ENCODE measurements around the gene ZBTB7A.
A peak's percentile ranks its signal among the peaks of the same experiment; 100 is the strongest.

Gene ZBTB7A

DNA sequence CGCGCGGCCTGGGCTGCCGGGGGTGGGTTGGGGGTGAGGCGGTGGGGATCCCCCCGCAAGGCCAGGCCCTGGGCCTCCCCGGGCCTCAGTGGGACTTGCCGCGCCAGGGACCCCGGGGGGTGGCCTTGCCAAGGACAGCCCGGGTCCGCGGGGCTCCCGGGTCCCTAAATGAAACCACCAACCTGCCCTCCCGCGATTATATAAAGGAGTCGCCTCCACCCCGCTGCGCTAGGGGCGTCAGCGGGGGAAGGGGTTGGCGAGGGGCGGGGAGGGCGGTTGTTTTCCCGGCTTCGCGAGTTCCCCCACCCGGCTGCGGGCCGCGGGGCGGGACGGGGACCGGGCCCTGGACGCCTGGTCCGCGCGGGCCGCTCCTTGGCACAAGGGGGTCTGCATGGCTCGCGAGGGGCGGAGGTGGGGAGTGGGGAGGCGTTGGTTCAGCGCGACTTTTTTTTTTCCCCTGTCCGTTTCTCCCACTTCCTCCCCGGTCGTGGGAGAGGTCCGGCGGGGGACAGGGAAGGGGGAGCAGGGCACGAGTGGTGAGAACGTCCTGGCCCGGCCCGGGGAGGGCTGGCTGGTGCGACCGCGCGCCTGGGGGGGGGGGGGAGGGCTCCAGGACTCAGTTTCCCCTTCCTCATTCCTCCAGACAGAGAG lies 822 bp upstream of the ZBTB7A start:
- DNase-seq (ENCODE audit: low spot score), result peak; percentile 45

DNA sequence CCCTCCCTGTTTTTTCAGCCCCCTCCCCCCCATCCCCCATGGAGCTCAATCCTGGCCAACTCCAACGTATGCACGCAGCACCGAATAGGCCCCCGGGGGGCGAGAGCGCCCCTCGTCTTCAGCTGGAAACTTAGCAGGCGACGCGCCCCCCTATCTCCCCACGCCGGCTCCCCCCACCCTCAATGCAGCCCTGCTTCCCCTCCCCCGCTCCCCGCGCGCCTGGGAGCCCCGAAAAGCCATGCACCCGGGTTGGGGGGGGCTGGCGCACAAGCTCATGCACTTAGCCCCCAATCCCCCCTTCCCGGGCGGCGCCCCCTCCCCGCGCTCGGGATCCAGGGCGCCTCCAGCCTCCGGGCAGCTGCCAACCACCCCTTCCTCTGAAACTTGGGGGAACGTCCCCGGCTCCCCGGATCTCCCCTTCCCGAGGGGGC lies 508 bp downstream of the ZBTB7A start:
- peak; percentile 55 for DNase-seq (ENCODE audit: low spot score)

DNA sequence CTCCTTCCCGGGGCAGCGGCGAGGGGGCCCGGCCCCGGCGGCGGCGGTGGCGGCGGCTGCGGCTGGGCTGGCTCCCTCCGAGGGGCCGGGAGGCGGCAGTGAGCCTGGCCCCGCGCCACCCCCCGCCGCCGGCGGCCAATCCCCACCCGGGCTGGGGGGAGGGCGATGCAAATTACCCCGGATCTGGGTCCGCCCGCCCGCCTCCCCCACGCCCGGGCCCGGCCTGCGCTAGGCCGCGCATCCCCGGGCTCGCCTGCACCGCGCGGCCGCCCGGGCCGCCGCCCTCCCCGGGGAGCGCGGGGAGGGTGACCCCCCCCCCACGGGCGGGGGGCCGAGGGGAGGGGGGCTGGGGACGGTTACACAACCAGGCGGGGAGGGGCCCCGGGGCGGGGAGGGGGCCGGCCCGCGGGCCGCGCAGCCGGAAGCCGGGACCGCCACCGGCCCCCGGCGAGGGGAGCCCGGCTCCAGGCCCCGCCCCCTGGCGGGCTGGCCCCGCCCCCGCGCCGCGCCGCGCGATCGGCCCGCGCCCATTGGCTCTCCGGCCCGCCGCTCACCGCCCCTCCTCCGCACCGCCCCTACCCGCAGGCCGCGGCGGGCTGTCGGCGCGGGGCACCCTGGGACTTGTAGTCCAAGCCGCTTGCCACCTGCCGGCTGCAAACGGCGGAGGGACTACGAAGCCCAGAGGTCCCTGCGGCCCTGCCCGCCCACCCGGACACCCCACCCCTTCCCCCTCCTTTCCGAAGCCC lies 1.1 kb downstream of the ZBTB7A start:
- peak; percentile 99 for DNase-seq (ENCODE audit: low spot score)

DNA sequence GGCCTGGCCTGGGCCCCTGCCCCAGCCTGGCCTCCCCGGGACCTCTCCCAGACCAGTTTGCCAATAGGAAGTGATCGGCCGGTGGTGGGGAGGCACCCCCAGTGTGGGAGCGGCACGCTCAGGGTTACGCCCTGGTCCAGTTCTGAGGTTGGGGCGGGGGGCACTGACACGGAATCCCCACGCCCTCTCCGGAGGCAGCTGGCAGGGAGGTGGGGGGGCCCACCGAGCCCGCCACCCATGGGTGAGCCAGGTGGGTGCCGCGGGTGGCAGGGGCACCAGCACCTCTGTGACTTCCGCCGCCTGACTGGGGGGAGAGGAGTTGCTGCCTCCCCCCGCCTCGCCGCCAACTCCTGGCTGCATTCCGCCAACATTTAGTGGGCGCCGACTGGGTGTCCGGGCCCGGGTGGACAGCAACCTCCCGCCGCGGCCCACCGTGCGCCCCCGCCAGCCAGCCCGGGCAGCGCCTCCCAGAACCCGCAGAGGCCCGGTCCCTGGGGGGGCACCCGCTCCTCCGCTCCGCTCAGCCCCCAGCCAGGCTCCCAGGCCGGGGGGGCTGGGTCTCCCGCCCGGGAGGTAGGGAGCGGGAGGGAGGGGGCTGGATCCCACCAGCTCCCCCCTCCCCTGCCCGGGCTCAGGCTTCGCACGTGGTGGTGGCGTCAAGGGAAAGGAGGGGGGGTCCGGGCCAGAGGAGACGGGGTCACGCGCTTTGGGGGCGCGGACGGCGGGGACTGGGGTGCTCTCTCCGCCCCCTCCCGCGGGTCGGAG lies 2.0 kb downstream of the ZBTB7A start:
- peak; percentile 66 for DNase-seq (ENCODE audit: low spot score)

DNA sequence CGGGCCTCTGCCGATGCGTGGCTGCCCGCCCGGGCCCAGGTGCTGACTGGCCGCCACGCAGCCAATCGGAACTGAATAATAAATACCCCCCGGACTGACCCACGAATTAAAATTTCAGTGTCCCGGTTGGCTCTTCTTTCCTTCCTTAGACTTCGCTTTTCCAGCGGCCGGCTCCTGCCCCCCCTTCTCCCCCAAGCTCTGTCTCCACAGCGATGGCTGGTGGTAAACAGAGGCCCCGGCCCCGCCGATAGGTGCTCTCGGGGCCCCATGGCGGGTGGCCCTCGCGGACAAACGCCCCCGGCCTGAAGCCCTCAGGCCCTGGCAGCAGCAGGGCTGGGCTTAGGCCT lies 2.6 kb downstream of the ZBTB7A start:
- peak; percentile 41 for DNase-seq (ENCODE audit: low spot score)

DNA sequence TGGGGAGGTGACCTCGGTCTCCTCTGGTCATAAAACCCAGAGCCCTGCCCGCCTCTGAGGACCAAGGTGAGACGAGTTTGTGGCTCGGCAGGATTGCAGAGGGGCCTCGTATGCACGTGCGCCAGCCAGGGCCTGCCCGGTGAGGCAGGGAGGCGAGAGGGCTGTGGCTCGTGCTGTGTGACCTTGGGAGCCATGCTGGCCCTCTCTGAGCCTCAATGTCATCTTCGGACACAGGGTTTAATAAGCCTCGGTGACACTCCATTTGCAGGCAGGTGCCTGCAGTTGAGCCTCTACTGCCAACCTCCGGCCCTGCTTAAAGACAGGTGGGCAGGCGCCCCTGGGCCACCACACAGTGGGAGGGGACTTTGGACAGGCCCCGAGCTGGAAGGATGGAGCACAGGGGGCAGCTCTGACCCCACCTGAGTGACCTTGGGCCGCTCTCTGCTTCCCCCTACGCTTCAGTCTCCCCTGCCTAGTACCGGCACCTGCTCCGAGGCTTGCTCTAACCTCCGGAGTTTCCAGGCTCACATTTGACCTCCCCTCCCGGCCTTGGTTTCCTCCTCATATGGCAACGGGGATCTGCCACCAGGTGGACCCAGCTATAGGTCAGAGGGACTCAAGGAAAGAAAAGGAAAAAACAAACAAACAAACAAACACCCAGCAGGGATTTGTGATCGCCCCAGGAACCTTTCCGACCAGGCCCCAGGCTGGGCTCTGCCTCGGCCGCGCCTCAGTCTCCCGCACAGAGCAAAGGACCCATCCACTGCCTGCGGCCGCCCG lies 3.1 kb downstream of the ZBTB7A start:
- peak; percentile 64 for DNase-seq (ENCODE audit: low spot score)

DNA sequence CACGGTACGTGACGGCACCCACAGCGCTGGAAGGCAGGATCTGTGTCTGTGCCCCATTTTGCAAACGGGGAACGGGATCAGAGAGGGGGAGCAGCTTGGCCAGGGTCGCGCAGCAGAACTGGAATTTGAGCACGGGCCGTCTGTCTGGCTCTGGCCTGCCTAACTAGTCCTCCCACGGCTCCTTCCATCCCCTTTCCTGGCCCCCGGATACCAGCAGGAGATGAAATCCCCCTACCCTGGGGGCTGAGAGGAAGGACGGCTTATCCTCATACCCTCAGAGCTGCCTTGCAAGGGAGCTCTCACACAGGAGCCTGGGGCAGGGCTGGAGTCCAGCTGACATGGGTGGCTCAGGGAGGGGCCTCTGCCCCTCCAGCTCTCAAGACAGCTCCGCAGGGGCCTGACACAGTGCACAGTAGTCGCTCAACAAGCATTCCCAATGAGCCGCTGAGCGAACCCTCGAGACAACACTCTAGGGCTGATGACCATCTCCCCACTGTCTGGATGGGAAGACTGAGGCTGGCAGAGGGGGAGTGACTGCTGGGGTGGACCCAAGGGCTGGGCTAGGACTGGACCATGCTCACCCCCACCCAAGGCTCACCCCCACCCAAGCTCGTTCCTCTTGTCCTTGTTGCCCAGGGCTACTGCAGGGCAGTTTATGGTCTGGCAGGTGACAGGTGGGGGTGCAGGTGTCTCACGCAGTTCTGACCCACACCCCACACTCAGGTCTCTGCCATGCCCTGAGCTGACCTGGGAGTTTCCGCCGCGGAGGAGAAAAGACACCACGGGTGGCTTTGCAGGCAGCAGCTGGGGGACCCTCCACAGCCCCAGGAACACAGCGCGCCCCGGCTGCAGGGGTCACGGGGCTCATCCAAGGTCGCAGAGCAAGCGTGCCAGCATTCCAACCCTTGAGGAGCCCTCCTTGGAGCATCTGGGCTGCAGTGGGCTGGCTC lies 4.0 kb downstream of the ZBTB7A start:
- no peak for DNase-seq (ENCODE audit: low spot score)

DNA sequence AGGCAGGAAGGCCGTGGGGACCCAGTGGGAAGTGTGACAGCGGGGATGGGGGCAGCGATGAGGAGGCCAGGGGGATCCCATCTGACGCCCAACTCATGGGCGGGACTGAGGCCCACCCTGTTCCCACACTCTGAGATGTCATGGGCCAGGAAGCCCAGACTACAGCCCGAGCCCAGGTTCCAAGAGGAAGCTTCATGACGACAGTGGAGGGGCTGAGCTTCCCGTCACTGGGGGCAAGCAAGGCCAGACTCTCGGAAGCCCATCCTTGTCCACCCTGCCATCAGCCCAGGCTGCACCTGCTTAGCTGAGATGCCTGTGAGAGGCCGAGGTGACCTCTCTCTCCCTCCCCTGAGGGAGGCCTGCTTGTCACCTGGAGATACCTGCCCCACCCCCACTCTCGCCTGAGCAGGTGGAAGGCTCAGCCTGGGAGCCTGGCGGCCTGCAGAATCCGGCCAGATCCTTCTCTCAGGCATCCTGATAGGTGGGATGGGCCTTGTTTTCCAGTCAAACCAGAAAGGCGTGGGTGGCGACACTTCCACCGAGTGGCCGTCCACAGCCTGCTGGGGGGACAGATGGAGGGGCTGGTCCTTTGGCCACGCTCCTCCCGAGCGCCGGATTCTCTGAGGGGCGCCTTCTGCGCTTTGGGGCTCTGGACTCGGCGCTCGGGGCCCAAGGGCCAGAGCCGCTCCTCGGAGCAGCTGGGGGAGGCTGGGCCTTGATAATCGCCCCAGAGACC lies 4.8 kb downstream of the ZBTB7A start:
- DNase-seq (ENCODE audit: low spot score), result peak; percentile 27

DNA sequence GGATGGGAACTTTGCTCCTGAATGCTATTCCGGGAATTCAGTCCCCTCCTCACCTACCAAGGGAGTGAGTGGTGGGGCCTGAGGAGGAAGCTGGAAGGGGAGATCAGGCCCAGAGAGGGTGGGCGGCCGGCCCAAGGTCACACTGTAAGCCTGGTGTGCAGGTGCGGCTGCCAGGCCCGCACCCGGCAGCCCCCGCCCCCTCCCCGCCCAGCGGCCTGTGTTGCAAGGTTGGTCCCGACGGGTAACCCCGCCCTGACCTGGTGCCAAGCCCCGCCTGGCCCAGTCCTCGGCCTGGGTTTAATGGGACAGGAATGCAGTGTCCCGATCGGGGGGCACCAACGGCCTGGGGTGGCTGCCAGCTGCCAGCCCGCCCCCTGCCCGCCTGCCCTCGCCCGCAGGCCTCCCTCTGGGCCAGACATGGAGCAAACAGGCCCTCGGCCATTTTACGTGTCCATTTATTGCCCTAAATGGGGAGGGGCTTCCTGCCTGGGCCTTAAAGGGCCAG lies 5.5 kb downstream of the ZBTB7A start:
- DNase-seq (ENCODE audit: low spot score), result peak; percentile 67

DNA sequence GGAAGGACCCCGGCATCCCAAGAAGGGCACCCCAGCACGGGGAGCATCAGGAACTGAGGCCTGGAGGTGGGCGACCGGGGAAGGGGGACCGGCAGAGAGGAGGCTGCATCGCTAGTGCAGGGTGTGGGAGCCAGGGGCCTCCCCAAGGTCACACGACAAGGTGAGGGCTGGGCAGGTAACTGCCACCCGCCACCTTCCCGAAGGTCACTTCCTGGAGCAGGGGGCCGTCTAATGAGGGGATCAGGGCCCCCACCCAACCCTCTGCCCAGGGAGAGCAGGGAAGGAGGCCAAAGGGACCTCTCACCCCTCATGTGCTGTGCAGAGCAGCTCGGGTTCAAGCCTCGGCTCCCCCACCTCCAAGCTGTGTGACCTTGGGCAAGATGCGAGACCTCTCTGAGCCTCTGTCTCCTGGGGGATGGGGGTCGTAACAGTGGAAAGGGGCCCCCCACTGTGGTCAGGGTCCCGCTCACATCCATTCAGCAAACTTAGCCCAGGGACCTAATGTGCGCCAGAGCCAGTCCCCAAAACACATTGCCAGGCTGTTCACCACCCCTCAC lies 6.0 kb downstream of the ZBTB7A start:
- no peak for DNase-seq (ENCODE audit: low spot score)

DNA sequence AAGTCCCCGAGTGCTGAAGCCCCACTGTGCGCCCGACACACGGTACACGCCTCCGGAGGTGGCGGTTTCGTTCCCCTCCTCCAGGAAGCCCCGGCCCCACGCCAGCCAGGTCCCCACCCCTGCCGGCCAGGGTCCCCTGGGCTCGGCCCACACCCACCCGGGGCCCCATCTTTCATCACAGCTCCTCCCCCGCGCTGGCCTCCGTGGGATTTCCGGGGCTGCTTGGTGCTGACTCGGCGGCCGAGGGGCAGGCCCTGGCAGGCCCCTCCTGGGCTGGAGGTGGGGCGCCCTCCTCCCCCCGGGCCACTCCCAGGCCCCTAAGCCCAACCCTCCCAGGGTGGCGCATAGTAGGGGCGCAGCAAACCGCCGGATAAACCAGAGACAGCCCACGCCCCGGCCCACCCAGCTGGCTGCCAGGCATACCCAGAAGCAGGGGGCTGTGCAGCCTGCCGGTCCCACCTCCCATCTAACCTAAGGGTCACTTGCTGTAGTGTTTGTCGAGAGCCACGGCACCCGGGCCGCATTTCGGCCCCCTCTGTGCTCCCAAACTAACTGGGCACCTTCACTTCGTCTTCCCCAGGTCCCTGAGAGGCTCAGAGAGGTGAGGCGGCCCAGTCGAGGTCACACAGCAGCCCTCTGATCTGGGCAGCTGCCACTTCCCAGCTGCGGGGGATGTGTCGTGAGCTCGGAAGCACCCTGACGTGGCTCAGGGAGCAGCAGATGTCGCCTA lies 6.6 kb downstream of the ZBTB7A start:
- DNase-seq (ENCODE audit: low spot score), result no peak

DNA sequence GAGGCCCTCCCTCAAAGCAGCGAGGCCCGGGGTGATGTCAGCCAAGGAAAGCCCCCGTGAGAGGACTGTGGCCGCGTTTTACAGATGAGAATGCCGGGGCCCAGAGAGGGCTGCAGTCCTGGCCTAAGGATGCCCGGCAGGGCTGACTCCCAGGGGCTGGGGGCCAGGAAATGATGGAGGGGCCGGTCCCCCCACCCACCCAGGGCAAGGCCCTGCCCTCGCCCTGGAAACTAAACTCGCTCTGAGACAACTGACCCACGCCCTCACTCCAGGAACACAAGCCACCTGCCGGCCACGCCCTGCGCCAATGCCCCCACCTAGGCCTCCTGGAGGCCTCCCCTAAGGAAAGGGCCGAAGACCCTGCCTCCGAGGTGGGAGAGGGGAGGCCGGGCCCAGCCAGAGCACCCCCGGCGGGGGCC lies 7.2 kb downstream of the ZBTB7A start:
- no peak for DNase-seq (ENCODE audit: low spot score)

DNA sequence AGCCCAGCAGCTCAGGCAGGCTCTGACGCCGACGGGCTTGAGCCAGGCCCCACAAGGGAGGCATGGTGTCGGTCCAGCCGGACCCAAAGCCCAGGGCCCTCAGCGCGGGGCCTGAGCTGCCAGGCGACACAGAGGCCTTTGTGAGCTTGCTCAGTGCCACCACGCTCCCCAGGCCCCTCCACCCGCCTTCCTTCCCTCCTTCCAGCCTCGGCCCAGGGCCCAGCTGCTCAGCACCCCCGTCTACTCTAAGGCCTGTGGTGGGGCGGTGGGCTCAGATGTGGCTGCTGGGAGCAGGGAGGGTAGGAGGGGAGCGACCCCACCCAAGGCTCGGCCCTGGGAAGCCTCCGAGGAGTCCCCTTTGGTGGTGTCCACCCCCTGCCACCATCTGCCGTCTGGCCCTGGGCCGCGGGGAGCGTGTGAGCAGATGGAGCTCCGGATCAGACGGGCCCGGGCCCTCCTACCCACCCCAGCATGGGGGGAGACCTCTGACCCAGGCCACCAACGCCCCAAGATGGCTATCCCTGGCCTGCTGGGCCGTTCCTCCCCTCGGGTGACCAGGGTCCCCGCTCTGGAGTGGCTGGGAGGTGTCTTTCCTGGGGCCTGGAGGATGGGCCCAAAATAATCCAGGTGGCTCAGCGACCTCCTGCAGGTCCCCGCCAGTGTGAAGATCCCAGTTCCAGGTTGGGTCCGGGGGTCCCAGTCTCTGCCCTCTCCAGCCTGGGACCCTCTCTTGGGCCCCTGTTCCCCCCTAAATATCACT lies 7.8 kb downstream of the ZBTB7A start:
- DNase-seq (ENCODE audit: low spot score), result no peak

DNA sequence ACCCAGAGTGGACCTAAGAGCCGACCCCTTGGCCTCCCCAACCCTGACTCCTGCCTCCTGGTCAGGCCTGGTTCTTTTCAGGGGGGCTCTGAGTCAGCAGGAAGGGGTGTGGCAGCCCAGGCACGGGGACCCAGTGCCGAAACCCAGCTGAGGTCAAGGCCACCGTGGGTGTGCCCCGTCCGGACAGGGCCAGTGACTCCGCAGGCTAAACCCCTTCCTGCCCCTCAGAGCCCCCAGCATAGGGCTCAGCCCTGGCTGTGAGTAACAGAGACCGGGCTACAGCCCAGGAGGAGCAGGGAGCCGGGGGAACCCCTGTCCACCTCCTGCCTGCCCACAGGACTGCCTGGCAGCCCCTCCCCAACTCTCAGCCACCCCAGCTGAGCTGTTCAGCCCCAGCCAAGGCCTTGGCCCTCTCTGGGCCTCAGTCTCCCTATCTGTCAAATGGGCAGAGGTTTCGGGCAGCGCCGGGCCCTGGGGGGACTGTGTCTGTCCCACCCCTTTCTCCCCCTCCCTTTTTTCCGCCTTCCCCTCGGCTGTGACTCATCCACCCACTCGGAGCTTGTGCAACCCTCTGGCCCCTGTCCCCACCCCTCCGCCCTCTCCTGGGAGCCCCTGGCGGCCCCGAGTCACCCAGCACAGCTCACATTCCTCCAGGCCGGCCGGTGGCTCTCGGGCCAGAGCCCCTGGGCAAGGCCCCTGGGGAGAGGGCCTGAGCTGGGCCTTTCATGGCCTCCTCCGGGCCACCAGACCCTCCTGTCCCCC lies 8.6 kb downstream of the ZBTB7A start:
- no peak for DNase-seq (ENCODE audit: low spot score)

DNA sequence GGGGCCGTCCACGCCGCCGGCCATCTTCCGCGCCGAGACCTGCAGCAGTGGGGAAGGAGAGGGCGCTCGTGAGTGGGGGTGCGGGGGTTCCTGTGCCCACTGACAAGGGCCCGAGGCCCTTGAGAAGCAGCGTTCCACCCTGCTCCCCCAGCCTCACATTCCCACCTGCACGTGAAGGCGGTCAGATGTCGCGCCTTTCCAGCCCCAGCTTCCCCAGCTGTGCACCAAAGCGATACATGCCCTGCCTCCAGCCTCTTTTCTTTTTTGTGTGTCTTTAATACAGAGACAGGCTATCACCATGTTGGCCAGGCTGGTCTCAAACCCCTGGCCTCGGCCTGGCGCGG lies 11.5 kb downstream of the ZBTB7A start:
- DNase-seq (ENCODE audit: low spot score), result no peak

DNA sequence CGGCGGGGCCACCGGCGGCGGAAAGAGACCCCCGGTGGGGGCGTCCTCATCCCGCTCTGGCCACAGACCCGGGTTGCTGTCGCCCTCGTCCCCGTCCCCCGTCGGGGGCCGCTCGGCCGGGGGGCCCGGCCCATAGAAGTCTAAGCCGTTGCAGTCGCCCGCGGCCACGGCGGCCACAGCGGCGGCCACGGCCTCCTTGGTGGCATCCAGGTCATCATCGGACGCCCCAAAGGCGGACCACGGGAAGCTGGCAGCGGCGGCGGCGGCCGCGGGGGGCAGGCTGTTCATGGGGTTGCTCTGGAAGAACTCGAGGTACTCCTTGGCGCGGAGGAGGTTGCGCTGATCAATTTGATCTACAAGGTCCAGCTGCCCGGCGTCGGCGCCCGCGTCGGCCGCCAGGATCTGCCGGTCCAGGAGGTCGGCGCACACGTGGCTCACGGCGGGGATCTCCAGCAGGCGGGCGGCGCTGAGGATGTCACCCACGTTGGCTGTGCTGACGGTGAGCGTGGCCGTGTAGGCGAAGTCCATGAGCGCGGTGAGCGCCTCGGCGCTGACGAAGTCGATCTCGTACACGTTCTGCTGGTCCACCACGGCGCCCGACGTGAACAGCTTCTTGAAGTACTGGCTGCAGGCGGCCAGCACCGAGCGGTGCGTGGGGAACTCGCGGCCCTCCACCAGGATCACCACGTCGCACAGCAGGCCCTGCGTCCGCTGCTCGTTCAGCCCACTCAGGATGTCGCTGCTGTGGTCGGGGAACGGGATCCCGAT lies 12.1 kb downstream of the ZBTB7A start:
- DNase-seq (ENCODE audit: low spot score), result no peak
